ENCODE results near the gene C17orf58. TPM values are rescaled to one million over a fixed set of nuclear protein-coding genes. Genes with fewer than 3 reads are reported as not detected.

The C17orf58 gene
- total RNA-seq, 1 donor from 2014 or later: 43.9 TPM

- H3K27me3 ChIP-seq: no peaks in the 10 kb centered on the region
- H3K27ac ChIP-seq: no peak overlapping the region
- H3K4me1 ChIP-seq: peaks cover 32% of the 10 kb centered on the region
- peaks cover 4% of the 10 kb centered on the region for H3K27me3 Mint-ChIP-seq (ENCODE audit: insufficient read depth, low read depth)
- H3F3A ChIP-seq (ENCODE audit: low read depth): peaks cover 40% of the 10 kb centered on the region
- peaks cover 45% of the 10 kb centered on the region for H4K20me1 ChIP-seq (ENCODE audit: low read depth)
- H3K4me3 Mint-ChIP-seq: peak overlapping the region; percentile 99
- H3K4me3 ChIP-seq: peak overlapping the region; percentile 36
- no peaks in the 10 kb centered on the region for H3K9me3 ChIP-seq (ENCODE audit: low read depth)
- H2AFZ ChIP-seq (replicated peaks): no peak overlapping the region
- DNase-seq (ENCODE audit: low spot score): peak; percentile 98
- no peak overlapping the region for H3K9ac ChIP-seq
- TF ChIP-seq EZH2 (IDR thresholded peaks at IDR 0.05) (no peak), CTCF (IDR thresholded peaks at IDR 0.05) (no peak), EZH2phosphoT487 (IDR thresholded peaks at IDR 0.05) (no peak)
- H3K27ac Mint-ChIP-seq: no peak overlapping the region
- H3K36me3 ChIP-seq: peaks cover 3% of the 10 kb centered on the region
- H3K4me2 ChIP-seq: peak overlapping the region; percentile 75
- peaks cover 20% of the 10 kb centered on the region for H3K36me3 Mint-ChIP-seq
- H3K9me3 Mint-ChIP-seq: no peaks in the 10 kb centered on the region
- peaks cover 46% of the 10 kb centered on the region for H3K79me2 ChIP-seq (ENCODE audit: low read depth)
- peaks cover 31% of the 10 kb centered on the region for H3K4me1 Mint-ChIP-seq
These were observed 38.9 kb upstream of the C17orf58 start for GRCh38 chr17:68035131-68035522.

DNA sequence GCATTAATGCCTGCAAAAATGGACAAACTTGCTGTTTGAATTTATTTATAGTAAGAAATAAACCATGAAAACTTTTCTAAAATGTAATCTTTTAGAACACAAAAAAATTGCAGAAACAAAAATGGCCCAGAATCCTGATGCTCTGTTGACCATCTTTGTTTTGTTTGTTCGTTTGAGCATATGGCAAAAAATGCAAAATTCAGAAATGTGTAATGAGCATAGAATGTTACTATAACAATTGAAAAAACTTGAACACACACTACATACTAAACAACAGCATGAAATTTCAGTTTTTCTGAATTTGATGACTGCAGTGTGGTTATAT, 38.1 kb upstream of the C17orf58 start:
- no peak for TF ChIP-seq EZH2phosphoT487 (IDR thresholded peaks at IDR 0.05)
- no peak for TF ChIP-seq EZH2 (IDR thresholded peaks at IDR 0.05)
- no peak for TF ChIP-seq CTCF (IDR thresholded peaks at IDR 0.05)
- Histone ChIP-seq H3K4me2 (peak overlapping the region; percentile 75), H4K20me1 (ENCODE audit: low read depth) (peaks cover 38% of the 10 kb centered on the region), H3K4me3 (peak overlapping the region; percentile 36), H3K9ac (no peak overlapping the region), H3K79me2 (ENCODE audit: low read depth) (peaks cover 39% of the 10 kb centered on the region), H3K4me1 (peaks cover 32% of the 10 kb centered on the region), H3K27me3 (no peaks in the 10 kb centered on the region), H3K36me3 (no peaks in the 10 kb centered on the region), H3K27ac (peak overlapping the region; percentile 65), H2AFZ (replicated peaks) (no peak overlapping the region), H3K9me3 (ENCODE audit: low read depth) (no peaks in the 10 kb centered on the region), H3F3A (ENCODE audit: low read depth) (peaks cover 32% of the 10 kb centered on the region)
- peak overlapping the region; percentile 75 for H3K4me3 Mint-ChIP-seq
- DNase-seq (ENCODE audit: low spot score): no peak
- no peaks in the 10 kb centered on the region for H3K9me3 Mint-ChIP-seq
- peaks cover 4% of the 10 kb centered on the region for H3K27me3 Mint-ChIP-seq (ENCODE audit: insufficient read depth, low read depth)
- H3K4me1 Mint-ChIP-seq: peaks cover 35% of the 10 kb centered on the region
- no peak overlapping the region for H3K27ac Mint-ChIP-seq
- H3K36me3 Mint-ChIP-seq: peaks cover 20% of the 10 kb centered on the region

DNA sequence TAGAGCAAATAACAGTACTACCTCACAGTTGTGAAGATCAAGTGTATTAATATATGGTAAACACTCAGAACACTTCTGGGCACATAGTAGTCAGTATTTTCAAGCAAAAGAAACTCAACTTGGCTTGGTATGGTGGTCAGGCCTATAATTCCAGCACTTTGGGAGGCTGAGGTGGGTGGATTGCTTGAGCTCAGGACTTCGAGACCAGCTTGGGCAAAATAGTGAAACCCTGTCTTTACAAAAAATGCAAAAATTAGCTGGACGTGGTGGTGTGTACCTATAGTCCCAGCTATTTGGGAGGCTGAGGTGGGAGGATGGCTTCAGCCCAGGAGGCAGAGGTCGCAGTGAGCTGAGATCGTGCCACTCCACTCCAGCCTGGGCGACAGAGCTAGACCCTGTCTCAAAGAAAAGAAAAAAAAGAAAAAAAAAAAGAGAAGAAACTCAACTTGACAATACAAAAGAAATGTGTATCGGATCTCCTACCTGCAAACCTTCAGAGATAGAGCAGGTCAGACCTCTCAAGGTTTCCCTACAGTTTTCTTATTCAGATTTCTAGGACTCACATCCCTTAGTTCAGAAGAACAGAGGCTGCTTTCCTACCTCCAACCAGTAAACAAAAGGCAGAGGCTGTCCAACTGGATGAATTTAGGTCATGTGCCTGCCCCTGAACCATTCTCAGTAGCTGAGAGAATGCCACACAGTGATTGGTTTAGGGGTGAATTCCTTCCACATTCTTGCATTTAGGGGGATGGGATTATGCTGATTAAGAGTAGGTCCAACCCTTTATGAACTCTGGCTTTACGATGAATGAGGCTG, 37.6 kb upstream of the C17orf58 start:
- Histone ChIP-seq H3K9ac (no peak overlapping the region), H3K4me2 (peak overlapping the region; percentile 75), H2AFZ (replicated peaks) (no peak overlapping the region), H3K36me3 (no peaks in the 10 kb centered on the region), H4K20me1 (ENCODE audit: low read depth) (peaks cover 32% of the 10 kb centered on the region), H3K4me1 (peaks cover 32% of the 10 kb centered on the region), H3K9me3 (ENCODE audit: low read depth) (no peaks in the 10 kb centered on the region), H3K4me3 (peak overlapping the region; percentile 36), H3K27ac (peak overlapping the region; percentile 90), H3K27me3 (no peaks in the 10 kb centered on the region), H3F3A (ENCODE audit: low read depth) (peaks cover 28% of the 10 kb centered on the region), H3K79me2 (ENCODE audit: low read depth) (peaks cover 34% of the 10 kb centered on the region)
- peak; percentile 93 for DNase-seq (ENCODE audit: low spot score)
- H3K27ac Mint-ChIP-seq: peak overlapping the region; percentile 99
- H3K4me1 Mint-ChIP-seq: peaks cover 35% of the 10 kb centered on the region
- H3K9me3 Mint-ChIP-seq: no peaks in the 10 kb centered on the region
- peaks cover 4% of the 10 kb centered on the region for H3K27me3 Mint-ChIP-seq (ENCODE audit: insufficient read depth, low read depth)
- peaks cover 17% of the 10 kb centered on the region for H3K36me3 Mint-ChIP-seq
- TF ChIP-seq EZH2 (IDR thresholded peaks at IDR 0.05) (no peak), CTCF (IDR thresholded peaks at IDR 0.05) (no peak), EZH2phosphoT487 (IDR thresholded peaks at IDR 0.05) (no peak)
- peak overlapping the region; percentile 75 for H3K4me3 Mint-ChIP-seq
